K562 (cell line): ENCODE measurements around the gene PTPRG. TPM values are rescaled to one million over a fixed set of nuclear protein-coding genes. Genes with fewer than 3 reads are reported as not detected.

ENCODE experiments used
- ATAC-seq: fragments of 200-7000 bp; cut with Tn5 transposase; 3 replicates; pipeline ENCODE4 v1.9.1; 2020; ENCODE audit warnings: moderate library complexity
- BruUV-seq: library from RNA; stranded (reverse); fragments of 400-500 nt; replicated peaks from 2 replicates; lab custom pipeline; 2021; lab: Mats Ljungman, UMichigan
- CTCF ChIA-PET: fragments of 300-600 bp; formaldehyde crosslinking; extraction: SDS; loops from one replicate; lab custom pipeline; 2021; ENCODE audit warnings: low intra/inter-chr PET ratio; lab: Yijun Ruan, JAX
- POLR2A ChIA-PET: fragments of 300-600, 350-650 bp; sonication (Branson Sonifier 250); formaldehyde crosslinking; extraction: SDS; loops from one replicate; lab custom pipeline; 2021; ENCODE audit warnings: antibody characterized with exemption, inconsistent platforms; lab: Yijun Ruan, JAX
- DNase-seq, 4 experiments: peaks; one replicate each; pipeline versions ENCODE4 v3.0.0 to v3.0.0-alpha.2; 2011 to 2018; ENCODE audit warnings: low spot score in 3 of 4, mixed read lengths in 3 of 4; ENCODE audit errors: extremely low read depth in 1 of 4
- FAIRE-seq: peaks from 2 replicates; lab custom pipeline; 2011; peaks lifted over from hg19 to GRCh38; lab: Jason Lieb, UNC
- H2AFZ ChIP-seq: 2 replicates; pipeline ENCODE4 v1.6.0; 2011; ENCODE audit warnings: low read depth, low read length, control low read depth, inconsistent platforms
- H3K27ac ChIP-seq: fragments of 200-600 bp; 3 replicates; pipeline ENCODE4 v1.8.0; 2011; ENCODE audit warnings: low read depth, mild to moderate bottlenecking, control low read depth, inconsistent platforms, low read length, moderate library complexity, mixed read lengths; ENCODE audit errors: extremely low read depth
- H3K27me3 ChIP-seq, 2 experiments: fragments of 300-600 bp in 1 of 2; 2 replicates in 1 of 2; 3 replicates in 1 of 2; pipeline versions ENCODE4 v1.6.0 to v1.8.0; 2011; ENCODE audit warnings: inconsistent platforms in 2 of 2, low read length in 2 of 2, mild to moderate bottlenecking in 1 of 2, mixed read lengths in 1 of 2, moderate library complexity in 1 of 2; ENCODE audit not compliant: control insufficient read depth in 2 of 2, insufficient read depth in 2 of 2
- H3K36me3 ChIP-seq: fragments of 300-600 bp; 3 replicates; pipeline ENCODE4 v1.8.0; 2011; ENCODE audit warnings: mild to moderate bottlenecking, low read length, inconsistent platforms; ENCODE audit not compliant: control insufficient read depth, insufficient read depth
- H3K4me1 ChIP-seq, 2 experiments: fragments of 200-600 bp in 1 of 2; replicated peaks in 1 of 2; 2 replicates in 1 of 2; 3 replicates in 1 of 2; pipeline versions ENCODE4 v1.5.1 to v1.8.0; 2011; ENCODE audit warnings: inconsistent platforms in 2 of 2, low read length in 2 of 2, mild to moderate bottlenecking in 1 of 2, mixed read lengths in 1 of 2, moderate library complexity in 1 of 2; ENCODE audit not compliant: control insufficient read depth in 2 of 2, insufficient read depth in 2 of 2
- H3K4me2 ChIP-seq: 2 replicates; pipeline ENCODE4 v1.6.1; 2011; ENCODE audit warnings: low read length, control low read depth, inconsistent platforms, mixed read lengths; ENCODE audit not compliant: insufficient read depth
- H3K4me3 ChIP-seq: fragments of 200-600 bp; sonication (generic), shearing (Covaris generic); 2 replicates; pipeline ENCODE4 v1.5.1; 2016; ENCODE audit warnings: control low read depth, inconsistent platforms
- H3K79me2 ChIP-seq: fragments of 200-600 bp; 3 replicates; pipeline ENCODE4 v1.8.0; 2011; ENCODE audit warnings: low read length, inconsistent platforms; ENCODE audit not compliant: control insufficient read depth, insufficient read depth
- H3K9ac ChIP-seq, 2 experiments: 2 replicates each; pipeline versions ENCODE4 v1.6.0 to v1.6.1; 2011; ENCODE audit warnings: low read depth in 2 of 2, low read length in 2 of 2, control low read depth in 1 of 2, inconsistent platforms in 1 of 2, mild to moderate bottlenecking in 1 of 2, mixed read lengths in 1 of 2; ENCODE audit not compliant: insufficient read depth in 1 of 2
- H3K9me1 ChIP-seq: one replicate; pipeline ENCODE4 v1.6.0; 2011; ENCODE audit warnings: inconsistent platforms, mild to moderate bottlenecking, low read length, moderate library complexity; ENCODE audit not compliant: control insufficient read depth, insufficient read depth
- H3K9me3 ChIP-seq: replicated peaks from 2 replicates; pipeline ENCODE4 v1.5.1; 2011; ENCODE audit warnings: low read depth, low read length, inconsistent platforms; ENCODE audit not compliant: control insufficient read depth, insufficient read depth
- H4K20me1 ChIP-seq: replicated peaks from 2 replicates; pipeline ENCODE4 v1.6.1; 2011; ENCODE audit warnings: low read length, inconsistent platforms, mixed read lengths; ENCODE audit not compliant: control insufficient read depth, insufficient read depth
- COPS2 ChIP-seq: fragments of 450-650 bp; conservative IDR thresholded peaks from 2 replicates; pipeline ENCODE4 v1.6.1; 2016; ENCODE audit warnings: mild to moderate bottlenecking, moderate library complexity
- ETV6 ChIP-seq, 3 experiments: fragments of 150-350 bp in 1 of 3; sonication (generic) in 1 of 3; formaldehyde crosslinking in 1 of 3; IDR thresholded peaks; 2 replicates each; pipeline versions ENCODE4 v1.6.1 to v1.8.0; 2014 to 2022; ENCODE audit warnings: borderline replicate concordance in 2 of 3, low read depth in 2 of 3, antibody characterized with exemption in 1 of 3, low read length in 1 of 3, mild to moderate bottlenecking in 1 of 3, missing genetic modification reagents in 1 of 3
- NR1H2 ChIP-seq: sonication (generic); formaldehyde crosslinking; IDR thresholded peaks from 2 replicates; pipeline ENCODE4 v1.4.0; 2020; ENCODE audit warnings: mild to moderate bottlenecking, missing genetic modification reagents
- SMAD4 ChIP-seq: fragments of 250-450 bp; sonication (Bioruptor Pico); conservative IDR thresholded peaks from 2 replicates; pipeline ENCODE4 v1.8.0; 2021; ENCODE audit warnings: inconsistent platforms, mild to moderate bottlenecking, moderate library complexity
- TCF7L2 ChIP-seq: fragments of 150-350 bp; IDR thresholded peaks from 2 replicates; pipeline ENCODE4 v1.6.1; 2016; ENCODE audit warnings: low read depth, mild to moderate bottlenecking, low read length, moderate library complexity
- ZFPM2 ChIP-seq: fragments of 250-450 bp; sonication (Bioruptor Pico); IDR thresholded peaks from 2 replicates; pipeline ENCODE4 v1.5.1; 2022; ENCODE audit warnings: mild to moderate bottlenecking
- ZNF551 ChIP-seq: fragments of 250-450 bp; sonication (Bioruptor Pico); IDR thresholded peaks from 2 replicates; pipeline ENCODE4 v1.5.0; 2021; ENCODE audit warnings: mild to moderate bottlenecking, moderate library complexity
- WGBS: fragments of 100-300 bp; shearing (Covaris generic); methylation state at CpG from one replicate; pipeline ENCODE4 v1.1.6; 2016; ENCODE audit warnings: low coverage, mixed read lengths; ENCODE audit not compliant: insufficient coverage; ENCODE audit errors: missing lambda C conversion rate; 5-methylcytosine and 5-hydroxymethylcytosine counted together
- in situ Hi-C: fragments of 300-500 bp; cut with MboI; formaldehyde crosslinking; loops from 4 replicates; pipeline ENCODE4 v1.15.0; 2018; ENCODE audit warnings: inconsistent platforms, mixed read lengths
- intact Hi-C: fragments of 100-400 bp; cut with micrococcal nuclease; formaldehyde crosslinking; loops from 2 replicates; pipeline ENCODE4 v1.14.2; 2022
- polyA plus RNA-seq, 8 experiments: library from polyadenylated mRNA; depleted of rRNA in 4 of 8; stranded (reverse) in 5 of 8; unstranded in 3 of 8; fragments of >200 nt; fragmentation: Nextera tagmentation in 2 of 8; fragmentation: Illumina TruSeq in 1 of 8; extraction: Ambion mirVana in 2 of 8; extraction: Trizol in 1 of 8; gene quantifications; 2 replicates each; pipeline versions ENCODE4 v1.2.1 to v1.2.3, GENCODE V29; 2011 to 2014; ENCODE audit warnings: inconsistent platforms in 1 of 8, missing spikeins in 1 of 8
- total RNA-seq, 7 experiments: library from RNA; depleted of rRNA in 6 of 7; stranded (reverse); fragments of >200 nt in 6 of 7; fragmentation: Illumina TruSeq in 2 of 7; extraction: Trizol in 2 of 7; gene quantifications; 2 replicates each; pipeline versions ENCODE4 v1.2.1 to v1.2.3, GENCODE V29; 2011 to 2021; ENCODE audit warnings: low replicate concordance in 1 of 7
- TF ChIP-seq, protein P1 (sequence below): fragments of 250-450 bp; sonication (Bioruptor Pico); IDR thresholded peaks from 2 replicates; pipeline ENCODE4 v1.5.0; 2021; ENCODE audit warnings: mild to moderate bottlenecking, borderline replicate concordance

Gene PTPRG
- total and polyA plus RNA-seq, 9 of the 15 experiments (the other 6 are each of a cell fraction or from before 2014, with no cell fraction given): 0.16 TPM; not detected in 8

DNA sequence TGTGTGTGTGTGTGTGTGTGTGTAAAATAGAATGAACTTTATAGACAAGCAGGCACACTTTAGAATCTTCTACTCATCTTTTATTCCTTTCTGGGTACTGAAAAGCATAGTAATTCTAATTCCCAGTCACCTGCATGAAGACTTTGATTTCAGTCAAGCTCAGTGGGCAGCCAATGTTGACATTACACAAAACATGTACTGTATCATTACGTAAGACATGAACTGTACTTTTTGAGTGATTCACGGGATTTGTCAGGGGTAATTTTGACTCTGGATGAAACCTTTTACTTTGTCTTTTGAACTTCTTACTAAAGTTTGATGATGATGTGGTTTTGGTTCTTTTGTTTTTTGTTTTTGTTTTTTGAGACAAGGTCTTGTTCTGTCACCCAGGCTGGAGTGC lies 38.8 kb downstream of the PTPRG start:
- no peak for DNase-seq
- Histone ChIP-seq H3K9me1 (no peaks in the 10 kb centered on the region), H4K20me1 (no peaks in the 10 kb centered on the region), H3K36me3 (no peaks in the 10 kb centered on the region), H3K27ac (no peak overlapping the region), H3K9me3 (no peaks in the 10 kb centered on the region), H3K4me2 (no peak overlapping the region), H3K79me2 (no peaks in the 10 kb centered on the region), H3K27me3 (no peaks in the 10 kb centered on the region; a peak in 1 of 5 replicates), H3K4me3 (no peak overlapping the region), H3K9ac (no peak overlapping the region), H3K4me1 (no peaks in the 10 kb centered on the region), H2AFZ (no peak overlapping the region)
- in situ Hi-C loops: no loop called here
- BruUV-seq: no TSS peak
- TF ChIP-seq ZFPM2 (CRISPR knock-in tag): no peak
- TF ChIP-seq SMAD4 (CRISPR knock-in tag): no peak
- TF ChIP-seq COPS2: no peak
- TF ChIP-seq ZNF551 (CRISPR knock-in tag): no peak
- no peak for TF ChIP-seq NR1H2
- TF ChIP-seq, protein P1, sequence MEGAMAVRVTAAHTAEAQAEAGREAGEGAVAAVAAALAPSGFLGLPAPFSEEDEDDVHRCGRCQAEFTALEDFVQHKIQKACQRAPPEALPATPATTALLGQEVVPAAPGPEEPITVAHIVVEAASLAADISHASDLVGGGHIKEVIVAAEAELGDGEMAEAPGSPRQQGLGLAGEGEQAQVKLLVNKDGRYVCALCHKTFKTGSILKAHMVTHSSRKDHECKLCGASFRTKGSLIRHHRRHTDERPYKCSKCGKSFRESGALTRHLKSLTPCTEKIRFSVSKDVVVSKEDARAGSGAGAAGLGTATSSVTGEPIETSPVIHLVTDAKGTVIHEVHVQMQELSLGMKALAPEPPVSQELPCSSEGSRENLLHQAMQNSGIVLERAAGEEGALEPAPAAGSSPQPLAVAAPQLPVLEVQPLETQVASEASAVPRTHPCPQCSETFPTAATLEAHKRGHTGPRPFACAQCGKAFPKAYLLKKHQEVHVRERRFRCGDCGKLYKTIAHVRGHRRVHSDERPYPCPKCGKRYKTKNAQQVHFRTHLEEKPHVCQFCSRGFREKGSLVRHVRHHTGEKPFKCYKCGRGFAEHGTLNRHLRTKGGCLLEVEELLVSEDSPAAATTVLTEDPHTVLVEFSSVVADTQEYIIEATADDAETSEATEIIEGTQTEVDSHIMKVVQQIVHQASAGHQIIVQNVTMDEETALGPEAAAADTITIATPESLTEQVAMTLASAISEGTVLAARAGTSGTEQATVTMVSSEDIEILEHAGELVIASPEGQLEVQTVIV: no peak
- TF ChIP-seq TCF7L2: no peak
- no peak for TF ChIP-seq ETV6 (IDR thresholded peaks at IDR 0.05; ENCODE audit: borderline replicate concordance in 1 of 2, low read depth in 2 of 2, low read length in 1 of 2)
- TF ChIP-seq ETV6 (CRISPR knock-in tag; IDR thresholded peaks at IDR 0.05; ENCODE audit: borderline replicate concordance): no peak
- 0% methylated on average over 2 of the region's 2 CpGs for WGBS
- FAIRE-seq: no peak
- ChIA-PET POLR2A (interaction anchor here (0.7 kb wide), 1 partner anchor 8 kb away, joined by 3 read pairs; no protein-coding TSS in a partner anchor), CTCF (no interaction called here)
- no peak for ATAC-seq
- intact Hi-C loops: no loop called here
